Neural cell (in vitro differentiated cells): ENCODE results near the gene RNU2-63P. TPM values are rescaled to one million over a fixed set of nuclear protein-coding genes. Genes with fewer than 3 reads are reported as not detected.

ENCODE experiments used
- H2AFZ ChIP-seq: fragments of 200-600, 300-800 bp; sonication (generic), shearing (Covaris generic); 2 replicates; pipeline ENCODE4 v1.6.0; 2014; ENCODE audit warnings: low read depth, mild to moderate bottlenecking, antibody characterized with exemption, low read length, moderate library complexity
- H3F3A ChIP-seq: fragments of 200-600 bp; shearing (Covaris generic); 2 replicates; pipeline ENCODE4 v1.6.1; 2016; ENCODE audit warnings: mild to moderate bottlenecking, moderate library complexity, mixed read lengths, antibody characterized with exemption, low read length; ENCODE audit not compliant: insufficient read depth, poor library complexity, severe bottlenecking
- H3K27ac ChIP-seq: fragments of 200-600, 300-800 bp; sonication (generic), shearing (Covaris generic); 2 replicates; pipeline ENCODE4 v1.5.1; 2014; ENCODE audit warnings: mild to moderate bottlenecking, low read length, moderate library complexity
- H3K27me3 ChIP-seq: fragments of 300-800, 200-600 bp; sonication (generic), shearing (Covaris generic); 2 replicates; pipeline ENCODE4 v1.6.0; 2014; ENCODE audit warnings: mild to moderate bottlenecking, low read depth, low read length, moderate library complexity; ENCODE audit not compliant: insufficient read depth
- H3K36me3 ChIP-seq: fragments of 300-800, 200-600 bp; sonication (generic), shearing (Covaris generic); 2 replicates; pipeline ENCODE4 v1.5.1; 2014; ENCODE audit warnings: mild to moderate bottlenecking, antibody characterized with exemption, low read length, moderate library complexity; ENCODE audit not compliant: insufficient read depth
- H3K4me2 ChIP-seq: fragments of 300-800, 200-600 bp; sonication (generic), shearing (Covaris generic); 2 replicates; pipeline ENCODE4 v1.6.0; 2014; ENCODE audit warnings: mild to moderate bottlenecking, low read length
- H3K4me3 ChIP-seq: fragments of 300-800, 200-600 bp; sonication (generic), shearing (Covaris generic); 2 replicates; pipeline ENCODE4 v1.5.1; 2014; ENCODE audit warnings: mild to moderate bottlenecking, low read length, moderate library complexity
- H3K79me2 ChIP-seq: fragments of 200-600 bp; shearing (Covaris generic); replicated peaks from 2 replicates; pipeline ENCODE4 v1.6.0; 2014; ENCODE audit warnings: mild to moderate bottlenecking, low read length, moderate library complexity; ENCODE audit not compliant: insufficient read depth
- H3K9ac ChIP-seq: fragments of 300-800, 200-600 bp; sonication (generic), shearing (Covaris generic); 2 replicates; pipeline ENCODE4 v1.6.1; 2016; ENCODE audit warnings: mild to moderate bottlenecking, low read length, mixed read lengths
- H3K9me2 ChIP-seq: fragments of 200-600 bp; shearing (Covaris generic); 2 replicates; pipeline ENCODE4 v1.6.1; 2016; ENCODE audit warnings: mild to moderate bottlenecking, low read length, mixed read lengths; ENCODE audit not compliant: insufficient read depth
- H3K9me3 ChIP-seq: fragments of 200-600, 300-800 bp; sonication (generic), shearing (Covaris generic); 2 replicates; pipeline ENCODE4 v1.6.1; 2016; ENCODE audit warnings: mild to moderate bottlenecking, mixed run types, low read length, moderate library complexity, mixed read lengths
- H4K20me1 ChIP-seq: fragments of 200-600 bp; shearing (Covaris generic); 2 replicates; pipeline ENCODE4 v1.6.1; 2016; ENCODE audit warnings: mild to moderate bottlenecking, mixed run types; ENCODE audit not compliant: insufficient read depth
- EP300 ChIP-seq: fragments of 450-650 bp; conservative IDR thresholded peaks from 2 replicates; pipeline ENCODE4 v1.6.1; 2014; ENCODE audit warnings: antibody characterized with exemption, mild to moderate bottlenecking, moderate library complexity; ENCODE audit not compliant: poor library complexity, severe bottlenecking
- EZH2 ChIP-seq: fragments of 200-600, 300-800 bp; shearing (Covaris generic), sonication (generic); IDR thresholded peaks from 2 replicates; pipeline ENCODE4 v1.6.1; 2014; ENCODE audit warnings: antibody characterized with exemption, low read length, borderline replicate concordance, mild to moderate bottlenecking; ENCODE audit not compliant: insufficient read depth, poor library complexity, severe bottlenecking
- MXI1 ChIP-seq: fragments of 450-650 bp; conservative IDR thresholded peaks from 2 replicates; pipeline ENCODE4 v1.6.1; 2014; ENCODE audit warnings: antibody characterized with exemption, mild to moderate bottlenecking; ENCODE audit not compliant: poor library complexity, severe bottlenecking
- POLR2AphosphoS5 ChIP-seq: IDR thresholded peaks from 2 replicates; pipeline ENCODE4 v1.6.1; 2012
- RAD21 ChIP-seq: fragments of 450-650 bp; conservative IDR thresholded peaks from 2 replicates; pipeline ENCODE4 v1.6.1; 2014; ENCODE audit warnings: antibody characterized with exemption, mild to moderate bottlenecking, moderate library complexity
- SMC3 ChIP-seq: fragments of 450-650 bp; conservative IDR thresholded peaks from 2 replicates; pipeline ENCODE4 v1.6.1; 2014; ENCODE audit warnings: antibody characterized with exemption, mild to moderate bottlenecking, moderate library complexity; ENCODE audit not compliant: poor library complexity
- TAF1 ChIP-seq: IDR thresholded peaks from 2 replicates; pipeline ENCODE4 v1.6.1; 2012; ENCODE audit warnings: low read depth
- polyA plus RNA-seq: library from polyadenylated mRNA; depleted of rRNA; stranded (reverse); fragments of >200 nt; gene quantifications from 2 replicates; pipeline ENCODE4 v1.2.3, GENCODE V29; 2014
- TF ChIP-seq, protein P1 (sequence below): IDR thresholded peaks from 2 replicates; pipeline ENCODE4 v1.6.1; 2012; ENCODE audit warnings: borderline replicate concordance
- TF ChIP-seq, protein P2 (sequence below): fragments of 450-650 bp; IDR thresholded peaks from 2 replicates; pipeline ENCODE4 v1.5.1; 2014; ENCODE audit warnings: antibody characterized with exemption, mild to moderate bottlenecking, moderate library complexity; ENCODE audit not compliant: poor library complexity, severe bottlenecking

The RNU2-63P gene
- polyA plus RNA-seq, 1 donor from 2014 or later: not detected

DNA sequence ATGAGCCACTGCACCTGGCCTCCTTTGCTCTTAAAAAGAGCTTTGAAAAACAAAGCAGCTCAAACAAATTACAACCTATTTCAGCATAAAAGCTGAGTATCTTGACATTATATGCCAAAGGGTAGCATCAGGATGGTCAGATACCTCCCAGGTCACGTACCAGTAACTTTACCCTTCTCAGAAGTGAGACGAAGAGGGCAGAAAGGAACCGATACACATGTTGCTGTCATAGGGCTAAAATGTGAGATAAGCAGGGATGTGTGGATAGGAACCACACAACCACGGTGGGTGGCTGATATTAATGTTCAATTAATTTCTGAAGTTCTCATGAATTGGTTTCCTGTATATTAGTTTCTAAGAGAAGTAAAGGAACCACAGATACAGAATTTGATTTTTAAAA lies 12.6 kb upstream of the RNU2-63P start:
- Histone ChIP-seq H3K9me2 (no peaks in the 10 kb centered on the region), H3K4me2 (no peak overlapping the region), H4K20me1 (no peaks in the 10 kb centered on the region), H3K4me3 (no peak overlapping the region), H3K27ac (no peak overlapping the region), H3K27me3 (no peaks in the 10 kb centered on the region), H2AFZ (no peak overlapping the region), H3K9ac (no peak overlapping the region), H3K36me3 (no peaks in the 10 kb centered on the region), H3F3A (no peaks in the 10 kb centered on the region), H3K79me2 (no peaks in the 10 kb centered on the region), H3K9me3 (no peaks in the 10 kb centered on the region)
- TF ChIP-seq, protein P1, sequence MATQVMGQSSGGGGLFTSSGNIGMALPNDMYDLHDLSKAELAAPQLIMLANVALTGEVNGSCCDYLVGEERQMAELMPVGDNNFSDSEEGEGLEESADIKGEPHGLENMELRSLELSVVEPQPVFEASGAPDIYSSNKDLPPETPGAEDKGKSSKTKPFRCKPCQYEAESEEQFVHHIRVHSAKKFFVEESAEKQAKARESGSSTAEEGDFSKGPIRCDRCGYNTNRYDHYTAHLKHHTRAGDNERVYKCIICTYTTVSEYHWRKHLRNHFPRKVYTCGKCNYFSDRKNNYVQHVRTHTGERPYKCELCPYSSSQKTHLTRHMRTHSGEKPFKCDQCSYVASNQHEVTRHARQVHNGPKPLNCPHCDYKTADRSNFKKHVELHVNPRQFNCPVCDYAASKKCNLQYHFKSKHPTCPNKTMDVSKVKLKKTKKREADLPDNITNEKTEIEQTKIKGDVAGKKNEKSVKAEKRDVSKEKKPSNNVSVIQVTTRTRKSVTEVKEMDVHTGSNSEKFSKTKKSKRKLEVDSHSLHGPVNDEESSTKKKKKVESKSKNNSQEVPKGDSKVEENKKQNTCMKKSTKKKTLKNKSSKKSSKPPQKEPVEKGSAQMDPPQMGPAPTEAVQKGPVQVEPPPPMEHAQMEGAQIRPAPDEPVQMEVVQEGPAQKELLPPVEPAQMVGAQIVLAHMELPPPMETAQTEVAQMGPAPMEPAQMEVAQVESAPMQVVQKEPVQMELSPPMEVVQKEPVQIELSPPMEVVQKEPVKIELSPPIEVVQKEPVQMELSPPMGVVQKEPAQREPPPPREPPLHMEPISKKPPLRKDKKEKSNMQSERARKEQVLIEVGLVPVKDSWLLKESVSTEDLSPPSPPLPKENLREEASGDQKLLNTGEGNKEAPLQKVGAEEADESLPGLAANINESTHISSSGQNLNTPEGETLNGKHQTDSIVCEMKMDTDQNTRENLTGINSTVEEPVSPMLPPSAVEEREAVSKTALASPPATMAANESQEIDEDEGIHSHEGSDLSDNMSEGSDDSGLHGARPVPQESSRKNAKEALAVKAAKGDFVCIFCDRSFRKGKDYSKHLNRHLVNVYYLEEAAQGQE: no peak
- TF ChIP-seq RAD21 (no peak), TAF1 (no peak), POLR2AphosphoS5 (no peak), EP300 (no peak), SMC3 (no peak), MXI1 (no peak), EZH2 (no peak)
- TF ChIP-seq, protein P2, sequence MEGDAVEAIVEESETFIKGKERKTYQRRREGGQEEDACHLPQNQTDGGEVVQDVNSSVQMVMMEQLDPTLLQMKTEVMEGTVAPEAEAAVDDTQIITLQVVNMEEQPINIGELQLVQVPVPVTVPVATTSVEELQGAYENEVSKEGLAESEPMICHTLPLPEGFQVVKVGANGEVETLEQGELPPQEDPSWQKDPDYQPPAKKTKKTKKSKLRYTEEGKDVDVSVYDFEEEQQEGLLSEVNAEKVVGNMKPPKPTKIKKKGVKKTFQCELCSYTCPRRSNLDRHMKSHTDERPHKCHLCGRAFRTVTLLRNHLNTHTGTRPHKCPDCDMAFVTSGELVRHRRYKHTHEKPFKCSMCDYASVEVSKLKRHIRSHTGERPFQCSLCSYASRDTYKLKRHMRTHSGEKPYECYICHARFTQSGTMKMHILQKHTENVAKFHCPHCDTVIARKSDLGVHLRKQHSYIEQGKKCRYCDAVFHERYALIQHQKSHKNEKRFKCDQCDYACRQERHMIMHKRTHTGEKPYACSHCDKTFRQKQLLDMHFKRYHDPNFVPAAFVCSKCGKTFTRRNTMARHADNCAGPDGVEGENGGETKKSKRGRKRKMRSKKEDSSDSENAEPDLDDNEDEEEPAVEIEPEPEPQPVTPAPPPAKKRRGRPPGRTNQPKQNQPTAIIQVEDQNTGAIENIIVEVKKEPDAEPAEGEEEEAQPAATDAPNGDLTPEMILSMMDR: no peak

DNA sequence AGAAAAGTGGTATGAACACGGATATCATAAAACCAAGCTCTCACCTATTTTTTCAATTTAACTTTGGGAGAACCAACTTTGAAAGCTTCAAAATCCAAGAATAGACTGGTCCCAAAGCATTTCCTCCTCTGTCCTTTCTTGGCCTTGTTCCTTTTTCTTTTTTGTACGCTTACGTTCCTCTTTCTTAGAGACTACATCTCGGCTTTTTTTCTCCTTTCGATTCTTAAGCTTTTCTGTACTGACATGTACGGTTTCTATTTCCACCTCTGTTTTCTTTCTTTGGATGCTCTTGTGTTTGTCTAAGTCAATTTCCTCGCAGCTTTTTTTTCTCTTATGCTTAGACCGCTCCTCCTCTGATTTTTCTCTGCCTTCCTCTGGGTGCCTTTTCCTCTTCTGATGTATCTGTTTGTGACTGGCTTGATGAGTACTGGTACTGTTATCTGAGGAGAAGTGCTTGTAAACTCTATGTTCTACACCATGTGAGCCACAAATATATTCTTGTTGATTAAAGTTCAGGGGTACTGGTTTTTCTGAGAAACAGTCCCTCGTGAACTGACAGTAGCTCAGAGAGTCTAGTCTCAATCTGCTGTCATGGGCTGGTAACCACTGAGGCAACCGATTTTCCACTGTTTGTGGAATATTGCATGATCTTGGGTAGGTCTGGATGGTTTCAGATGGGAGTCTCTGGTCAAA lies 11.5 kb upstream of the RNU2-63P start:
- Histone ChIP-seq H3K27ac (no peak overlapping the region), H3K9ac (no peak overlapping the region), H3K79me2 (no peaks in the 10 kb centered on the region), H3K4me3 (no peak overlapping the region), H3K9me3 (no peaks in the 10 kb centered on the region), H3K4me2 (no peak overlapping the region), H3K36me3 (no peaks in the 10 kb centered on the region), H3K9me2 (no peaks in the 10 kb centered on the region), H3F3A (no peaks in the 10 kb centered on the region), H3K27me3 (no peaks in the 10 kb centered on the region), H2AFZ (no peak overlapping the region), H4K20me1 (no peaks in the 10 kb centered on the region)
- TF ChIP-seq SMC3 (no peak), MXI1 (no peak), POLR2AphosphoS5 (no peak), RAD21 (no peak)
- TF ChIP-seq, protein P1: no peak
